ENCODE results near the gene FAIM2.

FAIM2 gene

GRCh38 chr12:49939307-49939706 is 35.6 kb upstream of the FAIM2 start:
- DNase-seq (ENCODE audit: low spot score): no peak

GRCh38 chr12:49937639-49938300 is 34.1 kb upstream of the FAIM2 start:
- DNase-seq (ENCODE audit: low spot score): no peak

GRCh38 chr12:49936925-49937324 is 33.2 kb upstream of the FAIM2 start:
- DNase-seq (ENCODE audit: low spot score): no peak

- DNase-seq (ENCODE audit: low spot score): no peak
Measured at GRCh38 chr12:49934505-49934904, 30.8 kb upstream of the FAIM2 start.

- DNase-seq (ENCODE audit: low spot score): no peak
Measured at GRCh38 chr12:49933796-49934195, 30.1 kb upstream of the FAIM2 start.

GRCh38 chr12:49932533-49933130 is 28.9 kb upstream of the FAIM2 start:
- DNase-seq (ENCODE audit: low spot score): no peak

GRCh38 chr12:49932023-49932422 is 28.3 kb upstream of the FAIM2 start:
- DNase-seq (ENCODE audit: low spot score): no peak

- DNase-seq (ENCODE audit: low spot score): no peak
Measured at GRCh38 chr12:49930515-49931288, 27.0 kb upstream of the FAIM2 start.

- no peak for DNase-seq (ENCODE audit: low spot score)
Measured at GRCh38 chr12:49929581-49929980, 25.9 kb upstream of the FAIM2 start.

- DNase-seq (ENCODE audit: low spot score): no peak
Measured at GRCh38 chr12:49928471-49928870, 24.8 kb upstream of the FAIM2 start.

GRCh38 chr12:49925433-49926204 is 21.9 kb upstream of the FAIM2 start:
- DNase-seq (ENCODE audit: low spot score): no peak

- no peak for DNase-seq (ENCODE audit: low spot score)
Measured at GRCh38 chr12:49924628-49925246, 21.0 kb upstream of the FAIM2 start.

GRCh38 chr12:49923880-49924556 is 20.3 kb upstream of the FAIM2 start:
- DNase-seq (ENCODE audit: low spot score): no peak

GRCh38 chr12:49923035-49923644 is 19.4 kb upstream of the FAIM2 start:
- DNase-seq (ENCODE audit: low spot score): no peak

GRCh38 chr12:49922349-49923034 is 18.8 kb upstream of the FAIM2 start:
- no peak for DNase-seq (ENCODE audit: low spot score)

- no peak for DNase-seq (ENCODE audit: low spot score)
Measured at GRCh38 chr12:49921936-49922335, 18.2 kb upstream of the FAIM2 start.

GRCh38 chr12:49921299-49921698 is 17.6 kb upstream of the FAIM2 start:
- DNase-seq (ENCODE audit: low spot score): no peak

GRCh38 chr12:49920915-49921286 is 17.2 kb upstream of the FAIM2 start:
- no peak for DNase-seq (ENCODE audit: low spot score)

GRCh38 chr12:49920241-49920914 is 16.7 kb upstream of the FAIM2 start:
- DNase-seq (ENCODE audit: low spot score): no peak

- no peak for DNase-seq (ENCODE audit: low spot score)
Measured at GRCh38 chr12:49917788-49918173, 14.1 kb upstream of the FAIM2 start.
